SW480 (cell line): ENCODE measurements around the gene GSS.

Experiments used
- DNase-seq: peaks from one replicate; pipeline ENCODE4 v3.0.0-alpha.2; 2016; ENCODE audit warnings: low spot score

GSS gene

DNA sequence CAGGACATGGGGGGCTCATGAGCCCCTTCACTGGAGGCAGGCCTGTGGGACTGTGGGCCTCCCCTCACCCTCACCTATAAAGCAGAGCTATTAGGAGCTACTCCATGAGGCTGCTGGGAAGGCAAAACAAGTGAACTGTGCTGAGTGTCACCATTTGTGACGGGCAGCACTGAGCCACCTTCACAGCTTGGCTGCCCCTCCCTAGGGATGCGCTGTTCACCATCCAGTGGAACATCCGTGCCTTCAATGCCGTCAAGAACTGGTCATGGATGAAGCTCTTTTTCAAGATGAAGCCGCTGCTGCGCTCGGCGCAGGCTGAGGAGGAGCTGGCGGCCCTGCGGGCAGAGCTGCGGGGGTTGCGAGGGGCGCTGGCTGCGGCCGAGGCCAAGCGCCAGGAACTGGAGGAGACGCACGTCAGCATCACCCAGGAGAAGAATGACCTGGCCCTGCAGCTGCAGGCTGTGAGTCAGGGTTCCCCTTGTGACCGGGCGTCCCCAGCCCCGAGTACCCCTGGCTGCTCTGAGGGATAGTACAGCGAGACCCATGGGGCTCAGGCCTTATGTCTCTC lies 38.4 kb upstream of the GSS start:
- no peak for DNase-seq

DNA sequence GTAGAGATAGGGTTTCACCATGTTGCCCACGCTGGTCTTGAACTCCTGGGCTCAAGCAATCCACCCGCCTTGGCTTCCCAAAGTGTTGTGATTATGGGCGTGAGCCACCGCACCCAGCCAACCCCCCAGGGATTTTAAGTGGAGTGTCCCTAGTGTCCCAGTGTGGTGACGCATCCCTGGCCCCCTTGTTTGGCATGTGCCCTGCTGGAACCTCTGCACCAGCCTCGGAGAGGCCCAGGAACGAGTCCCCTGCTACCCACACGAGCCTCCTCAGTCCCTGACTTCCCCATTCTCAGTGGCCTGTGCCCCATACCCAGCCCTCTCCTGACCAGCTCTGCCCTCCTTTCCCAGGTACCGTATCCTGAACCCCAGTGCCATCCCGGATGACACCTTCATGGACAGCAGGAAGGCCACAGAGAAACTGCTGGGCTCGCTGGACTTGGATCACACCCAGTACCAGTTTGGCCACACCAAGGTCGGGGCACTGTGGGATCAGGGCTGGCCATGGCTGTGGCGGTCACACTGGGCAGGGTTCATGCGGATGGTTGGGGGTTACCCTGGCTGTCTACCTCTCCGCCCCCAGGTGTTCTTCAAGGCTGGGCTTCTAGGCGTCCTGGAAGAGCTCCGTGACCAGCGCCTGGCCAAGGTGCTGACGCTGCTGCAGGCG lies 37.3 kb upstream of the GSS start:
- DNase-seq: no peak

DNA sequence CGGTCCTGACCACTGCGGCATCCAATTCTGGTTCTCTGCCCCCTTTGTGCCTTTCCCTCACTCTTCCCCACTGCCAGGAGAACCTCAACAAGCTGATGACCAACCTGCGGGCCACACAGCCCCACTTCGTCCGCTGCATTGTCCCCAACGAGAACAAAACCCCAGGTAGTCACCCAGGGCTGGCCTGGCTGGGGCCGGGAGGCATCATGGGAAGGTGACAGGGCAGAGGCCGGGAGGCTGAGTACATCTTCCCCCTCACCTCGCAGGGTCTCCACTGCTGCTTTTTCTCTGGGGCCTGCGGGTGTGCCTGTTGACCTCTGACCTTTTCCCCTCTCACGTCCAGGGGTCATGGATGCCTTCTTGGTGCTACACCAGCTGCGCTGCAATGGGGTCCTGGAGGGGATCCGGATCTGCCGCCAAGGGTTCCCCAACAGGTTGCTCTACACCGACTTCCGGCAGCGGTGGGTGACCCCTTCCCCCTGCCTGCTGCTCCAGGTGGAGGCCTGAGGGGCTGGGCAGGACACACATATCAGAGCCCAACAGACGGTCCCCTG lies 35.1 kb upstream of the GSS start:
- no peak for DNase-seq

DNA sequence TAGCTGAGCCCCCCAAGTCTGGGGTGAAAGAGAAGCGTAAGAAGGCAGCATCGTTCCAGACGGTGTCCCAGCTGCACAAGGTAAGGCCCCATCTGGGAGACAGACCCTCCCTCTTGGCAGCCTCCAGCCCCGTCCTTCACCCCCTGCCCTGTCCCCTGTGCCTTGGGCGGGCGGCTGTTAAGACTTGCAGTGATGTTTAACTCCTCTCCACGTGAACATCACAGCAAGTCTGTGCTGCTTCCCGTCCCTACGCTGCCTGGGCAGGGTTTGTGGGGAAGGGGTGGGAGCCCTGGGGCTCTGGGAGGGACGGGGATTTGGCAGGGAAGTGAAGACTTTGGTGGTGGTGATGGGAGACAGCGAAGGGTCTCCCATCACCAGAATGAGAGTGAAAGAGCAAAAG lies 34.6 kb upstream of the GSS start:
- no peak for DNase-seq

DNA sequence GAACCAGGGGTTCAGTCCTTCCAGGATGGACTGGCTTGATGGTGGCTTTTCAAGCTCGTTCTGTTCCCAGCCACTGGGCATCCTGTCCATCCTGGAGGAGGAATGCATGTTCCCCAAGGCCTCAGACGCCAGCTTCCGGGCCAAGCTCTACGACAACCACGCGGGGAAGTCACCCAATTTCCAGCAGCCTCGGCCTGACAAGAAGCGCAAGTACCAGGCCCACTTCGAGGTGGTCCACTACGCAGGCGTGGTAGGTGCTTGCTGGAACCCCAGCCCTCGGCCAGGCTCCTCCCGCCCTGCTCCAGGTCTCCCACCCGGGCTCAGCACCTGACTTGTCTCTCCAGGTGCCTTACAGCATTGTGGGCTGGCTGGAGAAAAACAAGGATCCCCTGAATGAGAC lies 34.1 kb upstream of the GSS start:
- DNase-seq: no peak

DNA sequence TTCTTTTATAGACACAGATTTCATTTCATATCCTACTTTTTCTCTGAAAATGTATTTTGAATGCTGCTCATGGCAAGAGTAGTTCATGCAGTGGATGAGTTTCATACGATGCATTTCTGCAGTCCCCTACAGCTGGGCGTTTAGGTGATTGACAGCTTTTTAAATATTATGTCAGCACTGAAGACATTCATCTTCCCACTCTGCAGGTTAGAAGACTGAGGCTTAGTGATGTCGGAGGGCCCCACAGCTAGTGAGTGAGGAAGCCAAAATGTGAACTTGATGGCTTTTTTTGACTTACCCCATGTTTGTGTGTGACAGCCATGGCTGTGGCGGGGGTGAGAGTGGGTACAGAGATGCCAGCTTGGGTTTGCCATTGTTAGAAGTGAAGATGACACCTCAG lies 33.5 kb upstream of the GSS start:
- no peak for DNase-seq

DNA sequence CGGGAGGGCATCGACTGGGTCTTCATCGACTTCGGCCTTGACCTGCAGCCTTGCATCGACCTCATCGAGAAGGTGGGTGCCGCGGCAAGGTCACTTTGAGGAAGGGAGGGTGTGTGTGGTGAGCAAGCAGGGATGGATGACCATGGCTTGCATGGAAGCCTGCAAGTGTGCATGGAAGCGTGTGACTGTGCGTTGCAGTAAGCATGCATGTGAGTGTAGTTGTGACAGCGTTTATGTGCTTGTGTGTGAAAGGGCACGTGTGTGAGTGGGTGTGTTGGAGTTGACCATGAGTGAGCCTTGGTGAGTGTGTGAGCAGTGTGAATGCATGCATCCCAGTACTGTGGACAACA lies 32.6 kb upstream of the GSS start:
- DNase-seq: no peak

DNA sequence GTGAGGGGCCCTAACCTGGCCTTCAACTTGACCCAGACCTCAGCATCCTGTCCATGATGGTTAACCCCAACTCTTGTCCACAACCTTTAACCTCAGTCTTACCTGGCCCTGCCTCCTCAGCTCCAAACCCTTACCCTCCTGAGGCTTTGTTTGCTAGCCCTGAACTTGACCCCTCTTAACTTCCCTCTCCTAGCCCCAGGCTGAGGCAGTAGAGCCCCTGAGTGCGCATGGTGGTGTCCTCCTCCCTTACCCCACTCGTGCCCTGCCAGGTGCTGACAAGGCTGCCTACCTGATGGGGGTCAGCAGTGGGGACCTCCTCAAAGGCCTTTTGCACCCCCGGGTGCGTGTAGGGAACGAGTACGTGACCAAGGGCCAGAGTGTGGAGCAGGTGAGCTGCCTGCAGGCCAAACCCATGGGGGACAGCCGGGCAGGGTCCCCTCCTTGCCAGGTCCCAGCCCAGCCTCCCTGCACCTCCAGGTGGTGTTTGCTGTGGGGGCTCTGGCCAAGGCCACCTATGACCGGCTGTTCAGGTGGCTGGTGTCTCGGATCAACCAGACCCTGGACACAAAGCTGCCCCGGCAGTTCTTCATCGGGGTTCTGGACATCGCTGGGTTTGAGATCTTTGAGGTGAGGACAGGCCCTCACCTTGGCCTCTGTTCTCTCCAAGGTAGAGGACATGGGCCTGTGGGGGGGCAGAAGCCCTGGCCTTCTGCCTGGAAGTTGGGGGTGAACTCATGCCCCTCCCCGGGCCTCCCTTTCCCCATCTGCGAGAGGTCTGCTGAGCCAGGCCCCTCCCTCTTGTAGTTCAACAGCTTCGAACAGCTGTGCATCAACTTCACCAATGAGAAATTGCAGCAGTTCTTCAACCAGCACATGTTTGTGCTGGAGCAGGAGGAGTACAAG lies 31.9 kb upstream of the GSS start:
- DNase-seq: no peak

DNA sequence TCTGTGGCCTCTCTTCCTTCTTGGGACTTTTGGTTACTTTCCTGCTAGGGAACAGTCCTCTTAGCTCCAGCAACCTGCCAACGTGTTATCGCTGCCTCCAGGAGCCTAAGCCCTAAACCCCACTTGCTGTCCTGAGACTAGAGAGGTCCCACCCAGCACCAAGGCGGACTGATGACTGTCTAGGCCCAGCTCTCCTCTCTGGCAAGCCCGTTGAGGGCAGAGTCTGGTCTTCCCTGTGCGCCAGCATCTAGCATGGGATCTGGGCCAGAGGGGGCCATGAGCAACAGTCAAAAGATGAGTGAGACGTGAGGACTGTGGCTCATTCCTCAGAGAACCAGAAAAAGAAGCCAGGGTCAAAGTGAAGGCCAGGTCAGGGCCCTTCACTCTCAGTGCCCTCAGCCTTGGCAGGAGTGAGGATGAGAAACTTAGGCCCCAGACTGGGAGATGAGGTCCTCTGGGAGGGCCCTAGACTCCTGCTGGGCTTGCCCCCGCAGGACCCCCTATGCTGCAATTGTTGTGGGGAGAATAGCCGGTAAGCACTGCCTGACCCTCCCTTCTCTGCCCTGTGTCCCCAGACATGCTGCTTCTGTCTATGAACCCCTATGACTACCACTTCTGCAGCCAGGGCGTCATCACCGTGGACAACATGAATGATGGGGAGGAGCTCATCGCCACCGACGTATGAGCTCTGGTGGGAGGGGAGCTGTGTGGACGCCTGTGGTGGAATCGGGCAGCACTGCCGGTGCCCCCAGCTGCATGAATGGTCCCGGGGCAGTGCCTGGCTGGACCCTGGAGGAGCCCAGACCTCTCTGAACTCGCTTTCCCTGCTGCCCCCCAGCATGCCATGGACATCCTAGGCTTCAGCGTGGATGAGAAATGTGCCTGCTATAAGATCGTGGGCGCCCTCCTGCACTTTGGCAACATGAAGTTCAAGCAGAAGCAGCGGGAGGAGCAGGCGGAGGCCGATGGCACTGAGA lies 31.0 kb upstream of the GSS start:
- no peak for DNase-seq

DNA sequence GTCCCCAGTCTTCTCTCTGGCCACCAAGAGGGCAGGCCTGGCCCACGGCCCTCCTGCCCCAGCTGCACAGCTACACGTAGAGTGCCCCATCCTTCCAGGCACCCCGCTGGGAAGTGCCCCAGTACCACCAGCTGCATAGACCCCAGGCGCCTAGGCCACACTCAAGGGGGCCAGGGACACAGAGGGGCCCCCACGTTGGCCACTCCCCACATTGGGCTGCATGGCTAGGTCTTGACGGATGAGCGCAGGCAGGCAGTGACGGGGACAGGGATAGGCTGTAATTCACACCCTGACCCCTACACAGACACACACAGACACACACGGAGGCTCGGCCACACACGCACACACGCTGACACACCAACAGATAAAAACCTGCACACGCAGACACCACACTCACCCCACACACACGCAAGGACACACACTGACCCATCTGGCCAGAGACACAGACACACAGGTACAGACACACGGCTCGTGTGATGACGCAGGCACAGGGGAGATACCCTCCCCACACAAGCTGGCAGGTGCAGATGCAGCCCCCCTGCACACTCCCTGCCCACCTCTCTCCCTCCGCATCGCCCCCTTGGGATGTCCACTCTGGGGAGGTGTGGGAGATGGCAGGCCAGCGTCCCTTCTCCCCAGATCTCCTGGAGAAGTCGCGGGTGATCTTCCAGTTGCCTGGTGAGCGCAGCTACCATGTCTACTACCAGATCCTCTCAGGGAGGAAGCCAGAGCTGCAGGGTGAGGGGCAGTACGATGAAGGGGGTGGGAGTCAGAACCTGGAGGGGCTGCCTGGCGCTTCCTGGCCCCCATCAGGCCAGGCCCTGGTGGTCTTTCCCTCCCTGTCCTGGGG lies 30.1 kb upstream of the GSS start:
- no peak for DNase-seq

DNA sequence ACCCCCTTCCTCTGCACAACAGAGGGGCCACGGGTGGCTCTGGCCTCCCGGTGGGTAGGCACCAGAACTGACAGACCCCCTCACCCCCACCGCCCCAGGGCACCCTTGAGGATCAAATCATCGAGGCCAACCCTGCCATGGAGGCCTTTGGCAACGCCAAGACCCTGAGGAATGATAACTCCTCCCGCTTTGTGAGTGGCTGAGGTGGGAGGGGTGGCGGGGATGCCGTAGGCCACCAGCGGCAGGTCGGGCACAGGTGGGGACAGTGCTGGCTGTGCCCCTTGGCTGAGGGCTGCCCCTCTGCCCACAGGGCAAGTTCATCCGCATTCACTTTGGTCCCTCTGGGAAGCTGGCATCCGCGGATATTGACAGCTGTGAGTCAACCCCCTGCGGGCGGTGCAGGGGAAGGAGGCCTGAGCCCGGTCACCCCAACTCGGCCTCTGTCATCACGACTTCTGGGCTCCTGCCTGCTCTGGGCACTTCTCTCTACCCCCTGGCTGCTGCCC lies 29.2 kb upstream of the GSS start:
- no peak for DNase-seq

DNA sequence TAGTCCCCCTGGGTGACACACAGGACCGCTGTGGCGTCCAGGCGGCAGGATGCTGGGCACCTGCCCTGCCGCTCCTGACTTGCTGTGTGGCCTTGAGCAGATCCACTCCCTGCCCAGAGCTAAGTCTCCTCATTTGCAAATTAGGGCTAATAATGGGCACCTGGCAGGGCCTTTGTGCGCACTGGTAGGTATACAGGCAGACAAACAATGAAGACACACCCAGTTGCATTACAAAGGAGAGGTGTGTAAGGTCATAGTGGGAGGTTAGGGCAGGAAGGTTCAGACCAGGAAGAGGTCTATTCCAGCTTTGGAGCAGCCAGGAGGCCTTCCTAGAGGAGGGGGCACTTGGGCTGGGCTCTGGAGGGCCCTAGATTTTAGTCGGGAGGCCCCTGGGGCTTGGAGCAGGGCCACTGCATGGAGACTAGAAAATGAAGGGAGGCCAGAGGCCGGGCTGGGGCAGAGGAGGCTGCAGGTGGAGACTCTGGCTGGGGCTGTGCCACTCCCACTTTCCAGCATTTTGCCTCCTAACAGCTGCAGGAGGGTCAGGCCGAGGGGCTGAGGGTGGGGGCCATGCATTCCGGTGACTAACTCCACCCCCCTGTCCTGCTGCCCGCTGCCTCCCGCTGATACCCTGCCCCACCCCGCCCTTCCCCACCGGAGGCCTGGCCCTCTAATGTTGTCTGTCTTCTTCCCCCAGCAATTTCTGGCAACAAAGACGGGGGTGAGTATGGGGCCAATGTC lies 28.6 kb upstream of the GSS start:
- peak; percentile 97 for DNase-seq

DNA sequence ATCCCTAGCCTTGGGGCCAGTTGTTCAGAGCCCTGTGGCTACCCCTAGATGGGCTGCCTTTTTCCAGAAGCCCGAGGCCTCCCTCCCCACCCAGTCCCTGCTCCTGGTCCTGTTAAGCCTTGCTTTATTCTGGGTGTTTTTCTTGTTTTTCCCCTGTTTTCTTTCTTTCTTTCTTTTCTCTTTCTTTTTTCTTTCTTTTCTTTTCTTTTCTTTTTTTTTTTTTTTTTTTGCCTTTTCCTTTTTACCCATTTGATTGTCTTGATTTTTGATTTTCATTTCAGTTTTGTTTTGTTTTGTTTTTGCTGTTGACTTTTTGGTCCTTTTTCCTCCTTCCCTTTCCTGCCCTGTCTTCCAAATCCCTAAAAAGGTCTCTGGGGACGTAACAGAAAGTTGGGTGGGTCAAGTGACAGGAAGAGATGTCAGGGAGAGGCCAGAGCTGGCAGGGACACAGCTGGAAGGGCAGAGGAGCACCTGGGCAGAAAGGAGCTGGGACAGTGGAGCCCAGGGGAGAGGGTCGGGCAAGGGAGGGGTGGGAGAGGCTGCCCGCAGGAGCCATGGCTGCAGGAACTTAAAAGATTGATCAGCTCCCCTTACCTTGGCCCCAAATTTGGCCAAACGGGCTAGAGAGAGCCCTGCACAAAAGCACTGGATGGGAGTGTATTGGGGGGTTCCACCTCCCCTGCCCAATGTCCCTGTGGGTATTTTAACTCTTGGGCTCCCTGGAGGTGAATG lies 27.6 kb upstream of the GSS start:
- no peak for DNase-seq

DNA sequence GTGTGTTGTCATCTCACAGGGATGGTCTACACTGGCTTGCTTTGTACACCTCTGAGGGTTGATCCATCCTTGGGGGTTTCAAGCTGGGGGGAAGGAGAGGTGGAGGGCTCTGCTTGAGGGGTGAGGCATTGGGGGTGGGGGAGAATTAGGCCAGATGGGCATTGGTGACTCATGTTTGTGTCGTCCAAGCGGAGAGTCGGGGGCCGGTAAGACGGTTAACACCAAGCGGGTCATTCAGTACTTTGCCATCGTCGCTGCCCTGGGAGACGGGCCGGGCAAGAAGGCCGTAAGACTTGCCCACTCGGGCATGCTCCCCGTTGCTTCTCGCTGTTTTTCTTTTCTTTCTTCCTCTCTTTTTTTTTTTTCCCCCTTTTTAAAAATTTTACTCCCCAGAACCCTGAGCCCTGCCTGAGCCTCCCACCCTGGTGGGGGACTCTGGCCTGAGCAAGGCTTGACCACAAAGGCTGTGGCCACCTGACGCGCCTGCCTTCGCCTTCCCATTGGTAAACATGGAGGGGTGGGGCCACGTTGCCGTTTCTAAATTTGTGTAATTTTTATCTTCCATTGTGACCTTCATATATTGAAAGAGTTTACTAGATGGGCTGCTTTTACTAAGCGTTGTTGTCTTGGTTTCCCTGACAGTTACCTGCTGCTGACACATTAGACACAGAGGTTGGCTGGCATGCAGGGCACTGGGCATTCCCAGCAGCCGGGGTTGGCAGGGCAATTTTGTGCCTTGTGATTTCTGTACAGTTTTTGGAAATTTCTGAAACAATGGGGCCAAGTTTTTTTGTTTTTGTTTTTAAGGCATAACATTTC lies 26.9 kb upstream of the GSS start:
- DNase-seq: no peak

DNA sequence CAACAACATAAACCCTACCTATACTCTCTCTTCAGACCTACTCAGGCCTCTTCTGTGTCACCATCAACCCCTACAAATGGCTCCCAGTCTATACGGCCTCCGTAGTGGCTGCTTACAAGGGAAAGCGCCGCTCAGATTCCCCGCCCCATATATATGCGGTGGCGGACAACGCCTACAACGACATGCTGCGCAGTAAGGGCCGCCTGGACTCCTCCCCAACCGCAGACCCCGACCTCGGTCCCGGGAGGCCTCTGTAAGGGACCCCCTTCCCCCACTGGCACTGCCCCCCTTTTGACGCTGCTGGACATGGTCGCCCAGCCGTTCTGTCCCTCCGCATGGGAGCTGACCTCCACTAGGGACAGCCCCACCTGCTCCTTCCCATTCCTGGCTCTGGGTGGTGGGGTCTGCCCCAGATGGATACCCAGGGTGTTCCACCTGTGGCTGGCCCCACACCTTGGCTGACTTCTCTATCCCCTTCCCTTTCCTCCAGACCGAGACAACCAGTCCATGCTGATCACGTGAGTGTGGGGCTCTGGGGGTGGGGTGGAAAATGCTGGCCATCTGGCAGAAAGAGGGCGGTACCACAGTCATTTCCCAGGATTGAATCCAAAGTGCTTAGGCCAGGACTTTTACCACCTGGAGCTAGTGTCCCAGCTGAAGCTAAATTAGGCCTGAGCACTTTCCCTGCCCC lies 25.1 kb upstream of the GSS start:
- DNase-seq: peak; percentile 80

DNA sequence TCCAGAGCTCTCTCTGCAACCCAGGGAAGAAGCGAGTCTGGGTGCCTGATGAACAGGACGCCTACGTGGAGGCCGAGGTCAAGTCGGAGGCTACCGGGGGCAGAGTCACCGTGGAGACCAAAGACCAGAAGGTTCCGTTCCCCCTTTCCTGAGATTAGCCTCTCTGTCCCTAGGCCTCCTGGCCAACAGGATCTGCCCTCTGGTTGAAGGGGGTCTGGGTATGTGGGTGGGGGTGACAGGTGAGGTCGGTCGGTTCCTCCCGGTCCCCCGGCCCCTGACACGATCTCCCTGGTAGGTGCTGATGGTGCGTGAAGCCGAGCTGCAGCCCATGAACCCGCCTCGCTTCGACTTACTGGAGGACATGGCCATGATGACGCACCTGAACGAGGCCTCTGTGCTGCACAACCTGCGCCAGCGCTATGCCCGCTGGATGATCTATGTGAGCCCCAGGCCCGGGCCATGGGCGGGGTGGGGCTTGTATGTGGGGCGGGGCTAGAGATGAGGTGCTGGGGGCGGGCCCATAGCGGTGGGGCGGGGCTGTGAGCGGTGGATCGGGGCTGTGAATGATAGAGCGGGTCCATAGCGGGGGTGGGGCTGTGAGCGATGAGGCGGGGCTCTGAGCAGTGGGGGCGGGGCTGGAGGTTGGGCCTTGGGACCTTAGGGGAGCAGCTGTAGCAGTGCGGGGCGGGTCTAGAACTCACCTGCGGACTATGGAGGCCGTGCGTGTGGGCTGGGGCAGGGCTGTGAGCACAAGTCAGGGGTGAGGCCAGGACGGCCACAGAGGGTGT lies 24.0 kb upstream of the GSS start:
- peak; percentile 95 for DNase-seq
